NT2/D1 (cell line): Measurements from ENCODE around the gene PLEKHA7.

Experiments
- YY1 ChIP-seq: IDR thresholded peaks from 2 replicates; pipeline ENCODE4 v1.6.1; 2011; ENCODE audit not compliant: insufficient read length, insufficient read depth
- ZNF274 ChIP-seq: IDR thresholded peaks from 2 replicates; pipeline ENCODE4 v1.6.1; 2011; ENCODE audit warnings: mild to moderate bottlenecking, low read depth, low read length

DNA sequence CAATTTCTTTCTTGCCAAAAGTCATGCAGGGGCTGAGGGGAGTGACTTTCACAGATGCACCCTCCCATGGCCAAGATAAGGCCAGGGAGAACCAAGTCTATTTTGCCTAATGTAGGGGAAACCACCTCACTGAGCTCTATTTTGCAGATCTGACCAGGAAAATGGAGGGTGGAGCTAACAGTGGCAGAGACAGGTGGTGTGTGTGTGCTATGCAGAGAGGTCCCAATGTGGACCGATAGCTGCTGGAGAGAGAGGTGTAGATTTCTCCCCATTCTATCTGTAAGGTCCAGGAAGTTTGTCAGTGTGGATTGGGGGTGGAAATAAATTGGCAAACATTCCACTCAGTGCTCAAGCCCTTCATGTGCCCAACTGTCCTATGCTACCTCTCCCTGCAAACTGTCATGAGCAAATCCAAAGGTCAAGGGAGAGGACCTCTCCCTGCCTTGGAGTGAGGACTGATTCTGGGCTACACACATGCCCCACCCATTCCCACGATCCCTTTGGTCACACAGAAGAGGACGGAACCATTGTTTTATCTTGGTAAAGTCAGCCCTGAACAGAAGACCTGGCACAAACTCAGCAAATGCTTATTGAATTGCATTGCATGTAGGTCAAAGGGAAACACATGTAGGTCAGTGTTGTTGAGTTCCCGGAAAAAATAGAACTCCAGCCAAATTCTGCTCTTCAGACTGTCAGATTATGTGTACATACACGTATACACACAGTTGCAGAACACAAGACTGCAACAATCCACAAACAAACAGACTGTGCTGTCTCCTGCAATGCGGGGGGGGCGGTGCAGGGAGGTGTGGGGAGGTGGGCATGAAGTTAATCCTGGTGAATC, 209.9 kb downstream of the PLEKHA7 start:
- TF ChIP-seq ZNF274 = no peak
- no peak for TF ChIP-seq YY1
